Kidney (tissue), 14 donors: ENCODE measurements around the gene PTPRU. TPM values are rescaled to one million over a fixed set of nuclear protein-coding genes. Genes with fewer than 3 reads are reported as not detected.

Experiments
- DNase-seq, 5 donors: peaks; one replicate each; pipeline ENCODE4 v3.0.0-alpha.2; 2013 to 2020
- FAIRE-seq: peaks from 2 replicates; lab custom pipeline; 2012; peaks lifted over from hg19 to GRCh38; lab: Jason Lieb, UNC
- H3K27ac ChIP-seq, 2 donors: one replicate each; pipeline ENCODE4 v1.7.0; 2013; ENCODE audit warnings: low read depth in 2 of 2, low read length in 2 of 2, inconsistent platforms in 1 of 2
- H3K27me3 ChIP-seq: one replicate; pipeline ENCODE4 v1.7.1; 2013; ENCODE audit warnings: low read length, inconsistent platforms; ENCODE audit not compliant: control insufficient read depth, insufficient read depth
- H3K36me3 ChIP-seq, 3 donors: one replicate each; pipeline versions ENCODE4 v1.7.0 to v1.7.1; 2013; ENCODE audit warnings: low read length in 3 of 3, control low read depth in 1 of 3, inconsistent platforms in 1 of 3; ENCODE audit not compliant: insufficient read depth in 3 of 3, control insufficient read depth in 2 of 3
- H3K4me1 ChIP-seq, 3 donors: one replicate each; pipeline versions ENCODE4 v1.7.0 to v1.7.1; 2013; ENCODE audit warnings: low read length in 3 of 3, inconsistent platforms in 1 of 3, low read depth in 1 of 3; ENCODE audit not compliant: control insufficient read depth in 2 of 3, insufficient read depth in 2 of 3
- H3K4me3 ChIP-seq, 3 donors: one replicate each; pipeline versions ENCODE4 v1.7.0 to v1.8.1; 2013; ENCODE audit warnings: low read length in 3 of 3, control low read depth in 1 of 3, inconsistent platforms in 1 of 3
- H3K9ac ChIP-seq, 3 donors: one replicate each; pipeline versions ENCODE4 v1.7.0 to v1.7.1; 2013; ENCODE audit warnings: low read length in 3 of 3, control low read depth in 1 of 3, inconsistent platforms in 1 of 3
- H3K9me3 ChIP-seq, 3 donors: one replicate each; pipeline versions ENCODE4 v1.7.0 to v1.7.1; 2013; ENCODE audit warnings: low read length in 3 of 3, control low read depth in 1 of 3, inconsistent platforms in 1 of 3; ENCODE audit not compliant: control insufficient read depth in 2 of 3, insufficient read depth in 1 of 3
- intact Hi-C: fragments of 100-400 bp; cut with DNase I; formaldehyde crosslinking; loops from one replicate; pipeline ENCODE4 v1.11.1; 2022
- polyA plus RNA-seq: library from polyadenylated mRNA; stranded (reverse); fragments of 350-450 nt; fragmentation: Illumina TruSeq; extraction: RNeasy Lipid Tissue Mini Kit (QIAGEN cat#74804); gene quantifications from one replicate; pipeline ENCODE4 v1.2.3, GENCODE V29; 2014; ENCODE audit warnings: low read depth, low replicate concordance; ENCODE audit not compliant: insufficient read depth
- total RNA-seq: library from RNA; stranded (reverse); fragmentation: NEBNext Ultra II Directional; extraction: Animal tissue kit (Norgen Biotek cat#: 25700); gene quantifications from one replicate; pipeline ENCODE4 v1.2.1, GENCODE V29; 2021
- TF ChIP-seq, protein P1 (sequence below): IDR thresholded peaks from 3 replicates; pipeline ENCODE4 v1.5.1; 2012; ENCODE audit warnings: mild to moderate bottlenecking, moderate library complexity, borderline replicate concordance; ENCODE audit not compliant: insufficient read depth; ENCODE audit errors: extremely low read depth
- donor health status: control.
- donor health status: control.
- donor health status: control.
- donor health status: control.
- donor health status: control.
- donor health status: DM: yes; HTN: yes; CAD: no.
- donor health status: Normal renal cell carcinoma (clear cell type).

Gene PTPRU
- total and polyA plus RNA-seq, 2 donors from 2014 or later, result 3.7 to 53.6 TPM

DNA sequence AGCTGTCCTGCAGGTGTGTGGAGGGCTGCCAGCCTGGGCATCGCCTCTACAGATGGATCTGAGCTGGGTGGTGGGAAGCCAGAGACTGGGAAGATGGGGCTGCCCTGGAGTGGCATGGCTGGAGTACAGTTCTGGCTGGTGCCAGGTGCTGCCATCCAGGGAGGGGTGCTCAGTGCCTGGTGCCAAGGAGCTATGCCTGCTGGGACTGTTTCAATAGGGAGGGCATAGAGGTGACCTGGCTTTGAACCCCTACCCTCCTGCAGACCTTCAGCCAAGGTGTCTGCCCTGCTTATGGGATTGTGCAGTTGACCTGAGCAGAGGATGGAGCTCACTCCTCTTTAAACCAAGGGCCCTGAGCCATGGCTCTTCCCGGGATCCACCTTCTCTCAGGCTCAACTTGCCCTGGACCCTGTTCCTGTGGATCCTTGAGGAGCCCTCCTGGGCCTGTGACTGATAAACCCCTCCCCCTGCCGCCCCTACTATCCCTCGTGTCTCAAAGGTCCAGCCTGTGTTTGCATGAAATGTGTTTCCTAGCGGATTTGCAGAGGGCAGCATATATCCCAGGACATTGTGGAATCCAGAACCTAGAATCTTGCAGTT is 48.7 kb downstream of the PTPRU start:
- intact Hi-C loops, result no loop called here
- Histone ChIP-seq H3K4me1 (no peaks in the 10 kb centered on the region), H3K9me3 (no peaks in the 10 kb centered on the region), H3K27me3 (no peaks in the 10 kb centered on the region), H3K9ac (no peak overlapping the region), H3K4me3 (no peak overlapping the region), H3K36me3 (no peaks in the 10 kb centered on the region), H3K27ac (no peak overlapping the region)
- TF ChIP-seq, protein P1, sequence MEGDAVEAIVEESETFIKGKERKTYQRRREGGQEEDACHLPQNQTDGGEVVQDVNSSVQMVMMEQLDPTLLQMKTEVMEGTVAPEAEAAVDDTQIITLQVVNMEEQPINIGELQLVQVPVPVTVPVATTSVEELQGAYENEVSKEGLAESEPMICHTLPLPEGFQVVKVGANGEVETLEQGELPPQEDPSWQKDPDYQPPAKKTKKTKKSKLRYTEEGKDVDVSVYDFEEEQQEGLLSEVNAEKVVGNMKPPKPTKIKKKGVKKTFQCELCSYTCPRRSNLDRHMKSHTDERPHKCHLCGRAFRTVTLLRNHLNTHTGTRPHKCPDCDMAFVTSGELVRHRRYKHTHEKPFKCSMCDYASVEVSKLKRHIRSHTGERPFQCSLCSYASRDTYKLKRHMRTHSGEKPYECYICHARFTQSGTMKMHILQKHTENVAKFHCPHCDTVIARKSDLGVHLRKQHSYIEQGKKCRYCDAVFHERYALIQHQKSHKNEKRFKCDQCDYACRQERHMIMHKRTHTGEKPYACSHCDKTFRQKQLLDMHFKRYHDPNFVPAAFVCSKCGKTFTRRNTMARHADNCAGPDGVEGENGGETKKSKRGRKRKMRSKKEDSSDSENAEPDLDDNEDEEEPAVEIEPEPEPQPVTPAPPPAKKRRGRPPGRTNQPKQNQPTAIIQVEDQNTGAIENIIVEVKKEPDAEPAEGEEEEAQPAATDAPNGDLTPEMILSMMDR, result no peak
- FAIRE-seq (no peak), DNase-seq (no peak)

DNA sequence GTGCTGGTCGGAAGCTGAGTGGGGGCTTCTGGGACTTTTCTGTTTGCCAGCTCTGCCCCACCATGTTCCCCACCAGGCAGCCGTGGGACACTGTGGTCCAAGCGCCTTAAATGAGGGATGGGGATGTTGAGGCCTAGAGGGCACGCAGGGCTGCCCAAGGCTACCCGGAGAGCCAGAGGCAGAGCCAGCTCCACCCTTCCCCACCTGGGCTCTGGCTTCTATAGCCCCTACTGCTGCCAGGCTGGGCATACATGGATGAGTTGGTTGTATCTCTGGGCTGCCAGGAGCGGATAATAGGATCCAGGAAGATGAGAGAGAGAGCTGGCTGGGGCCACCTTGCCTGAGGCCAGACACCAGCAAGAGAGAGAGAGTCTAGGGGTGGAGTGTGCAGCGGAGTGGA is 49.4 kb downstream of the PTPRU start:
- intact Hi-C loops, result no loop called here
- Histone ChIP-seq H3K4me3 (no peak overlapping the region), H3K36me3 (no peaks in the 10 kb centered on the region), H3K27me3 (no peaks in the 10 kb centered on the region), H3K9ac (no peak overlapping the region), H3K27ac (no peak overlapping the region), H3K4me1 (no peaks in the 10 kb centered on the region), H3K9me3 (no peaks in the 10 kb centered on the region)
- TF ChIP-seq, protein P1, result no peak
- FAIRE-seq (no peak), DNase-seq (no peak)

DNA sequence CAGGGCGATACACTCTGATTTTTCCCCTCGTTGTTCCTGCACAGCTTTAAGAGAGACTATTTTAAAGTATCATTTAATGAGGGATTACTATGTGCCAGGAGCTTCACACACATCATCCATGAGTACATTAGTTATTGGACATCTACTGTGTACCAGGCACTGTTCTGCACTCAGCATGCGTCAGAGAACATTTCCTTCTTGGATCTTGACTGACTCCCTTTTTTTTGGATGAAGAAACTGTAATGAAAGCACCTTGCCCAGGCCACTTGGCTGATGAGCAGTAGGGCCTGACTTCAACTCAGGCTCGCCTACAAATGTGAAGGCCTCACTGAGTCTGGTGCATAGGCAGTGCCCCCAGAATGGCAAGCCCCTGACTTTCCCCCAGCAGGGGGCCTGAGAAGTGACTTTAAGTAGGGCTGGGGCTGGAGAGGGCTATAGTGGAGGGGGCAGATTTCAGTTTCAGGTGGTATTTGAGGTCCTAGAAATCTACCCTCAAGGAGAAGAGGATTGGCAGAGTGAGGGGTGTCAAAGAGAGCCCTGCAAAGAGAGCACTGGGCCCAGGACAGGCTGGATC is 50.0 kb downstream of the PTPRU start:
- no peak for DNase-seq
- intact Hi-C loops, result no loop called here
- Histone ChIP-seq H3K27ac (no peak overlapping the region), H3K9ac (no peak overlapping the region), H3K4me1 (no peaks in the 10 kb centered on the region), H3K36me3 (no peaks in the 10 kb centered on the region), H3K27me3 (no peaks in the 10 kb centered on the region), H3K9me3 (no peaks in the 10 kb centered on the region), H3K4me3 (no peak overlapping the region)
- FAIRE-seq, result no peak
- TF ChIP-seq, protein P1, result no peak
